Measurements from ENCODE around the gene AK9.
"Not testable (repeated sequence)": the region's sequence is repeated elsewhere in the genome, so short reads cannot be mapped to it uniquely, and the experiment has no call there.

Gene AK9

GRCh38 chr6:109690737-109691621, at the start of gene AK9, which contains the start of gene FIG4:
Gene AK9 (minus strand): TSS chr6:109691202. CDS start chr6:109675745, 15,457 bp downstream.
Gene FIG4 (plus strand): TSS chr6:109691296. CDS start chr6:109691436, 140 bp downstream.
- peak; percentile 84 for DNase-seq (ENCODE audit: low read depth)

DNA sequence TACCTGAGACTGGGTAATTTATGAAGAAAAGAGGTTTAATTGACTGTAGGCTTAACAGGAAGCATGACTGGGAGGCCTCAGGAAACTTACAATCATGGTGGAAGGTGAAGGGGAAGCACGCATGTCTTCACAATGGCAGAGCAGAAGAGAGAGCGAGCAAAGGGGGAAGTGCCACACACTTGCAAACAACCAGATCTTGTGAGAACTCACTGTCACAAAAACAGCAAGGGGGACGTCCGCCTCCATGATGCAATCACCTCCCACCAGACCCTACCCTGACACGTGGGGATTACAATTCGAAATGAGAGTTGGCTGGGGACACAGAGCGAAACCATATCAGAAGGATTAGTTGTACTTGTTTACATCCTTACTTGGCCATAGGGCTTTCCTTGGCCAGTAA, 49.8 kb upstream of the AK9 start:
- no peak for DNase-seq (ENCODE audit: low read depth)

DNA sequence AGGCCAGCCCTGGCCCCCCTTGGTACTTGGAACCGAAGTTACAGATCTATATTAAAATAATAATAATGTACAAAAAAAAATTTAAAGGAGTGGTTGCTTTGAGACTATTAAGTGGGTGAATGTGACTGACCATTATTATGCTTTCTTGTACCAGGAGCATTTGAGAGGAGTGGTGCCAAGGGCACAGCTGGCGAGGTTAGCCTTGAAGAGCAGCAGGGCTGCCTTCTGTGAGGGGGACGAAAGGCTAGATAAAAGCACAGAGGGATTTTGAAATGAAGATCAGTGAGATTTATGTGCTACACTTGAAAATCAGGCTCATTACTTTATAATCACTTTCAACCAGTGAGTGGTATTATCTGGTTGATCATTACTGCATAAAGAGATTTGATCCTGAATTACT, 48.7 kb upstream of the AK9 start:
- no peak for DNase-seq (ENCODE audit: low read depth)

DNA sequence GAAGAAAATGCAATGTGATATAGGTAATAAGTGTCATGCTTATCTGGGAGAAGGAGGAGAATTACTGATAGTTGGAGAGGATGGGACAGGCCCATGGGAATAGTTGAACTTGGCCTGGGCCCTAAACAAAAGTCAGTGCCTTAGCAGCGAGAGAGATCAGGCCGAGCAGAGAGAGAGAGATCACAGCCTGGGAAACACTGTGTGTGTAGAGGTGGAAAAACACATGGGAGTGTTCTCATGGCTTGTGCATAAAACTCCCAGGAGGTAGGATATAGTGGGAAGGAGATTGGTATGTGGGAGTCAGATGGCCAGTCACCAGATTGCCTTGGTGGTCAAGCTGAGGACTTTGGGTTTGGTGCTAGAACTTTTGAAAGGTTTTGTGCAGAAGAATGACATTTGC, 47.7 kb upstream of the AK9 start:
- no peak for DNase-seq (ENCODE audit: low read depth)

DNA sequence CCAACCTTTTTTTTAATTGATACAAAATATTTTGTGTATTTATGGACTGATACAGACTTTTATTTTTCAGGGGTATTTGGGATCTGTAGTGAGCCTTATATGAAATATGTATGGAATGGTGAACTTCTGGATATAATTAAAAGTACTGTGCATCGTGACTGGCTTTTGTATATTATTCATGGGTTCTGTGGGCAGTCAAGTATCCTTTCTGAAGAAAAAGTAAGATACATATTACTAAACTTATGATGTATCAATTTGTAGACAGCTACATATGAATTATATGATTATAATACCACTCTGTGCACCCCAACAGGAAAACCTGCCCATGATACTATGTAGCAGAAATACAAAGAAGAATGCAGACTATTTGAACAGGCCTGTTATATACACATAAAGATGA, 47.3 kb upstream of the AK9 start:
- DNase-seq (ENCODE audit: low read depth): no peak

GRCh38 chr6:109736273-109737025, 45.4 kb upstream of the AK9 start:
- no peak for DNase-seq (ENCODE audit: low read depth)

- DNase-seq (ENCODE audit: low read depth): not testable (repeated sequence)
These were observed 34.2 kb upstream of the AK9 start for GRCh38 chr6:109725250-109725649.

DNA sequence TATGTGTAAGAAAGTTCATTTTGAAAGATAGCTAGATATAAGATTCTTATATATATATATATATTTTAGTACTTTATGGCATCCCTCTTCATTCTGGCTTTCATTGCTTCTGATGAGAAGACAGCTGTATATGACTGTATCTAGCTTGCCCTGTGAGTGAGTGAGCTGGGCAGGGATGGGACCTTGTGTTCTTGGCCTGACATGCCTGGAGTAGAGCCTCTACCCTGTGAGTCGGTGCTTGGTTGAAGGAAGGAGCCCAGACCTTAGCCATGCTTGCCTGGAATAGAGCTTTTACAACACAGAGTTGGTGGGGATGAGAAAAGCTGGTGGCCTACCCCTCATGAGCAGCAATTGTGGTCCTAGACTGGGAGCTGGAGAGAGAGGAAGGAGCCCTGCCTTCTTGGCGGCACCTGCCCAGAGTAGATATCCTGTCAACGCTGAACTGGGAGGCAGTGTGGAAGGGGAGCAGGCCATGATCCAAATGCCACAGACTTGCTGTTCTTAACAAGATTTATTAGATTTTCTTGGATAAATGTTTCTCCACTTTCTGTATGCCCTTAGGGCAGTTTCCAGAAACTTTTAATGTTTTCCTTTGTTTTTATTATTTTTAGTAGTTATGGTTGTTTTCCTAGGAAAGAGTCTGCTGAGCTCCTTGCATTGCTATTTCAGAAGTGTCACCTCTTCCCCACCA, 31.7 kb upstream of the AK9 start:
- no peak for DNase-seq (ENCODE audit: low read depth)

DNA sequence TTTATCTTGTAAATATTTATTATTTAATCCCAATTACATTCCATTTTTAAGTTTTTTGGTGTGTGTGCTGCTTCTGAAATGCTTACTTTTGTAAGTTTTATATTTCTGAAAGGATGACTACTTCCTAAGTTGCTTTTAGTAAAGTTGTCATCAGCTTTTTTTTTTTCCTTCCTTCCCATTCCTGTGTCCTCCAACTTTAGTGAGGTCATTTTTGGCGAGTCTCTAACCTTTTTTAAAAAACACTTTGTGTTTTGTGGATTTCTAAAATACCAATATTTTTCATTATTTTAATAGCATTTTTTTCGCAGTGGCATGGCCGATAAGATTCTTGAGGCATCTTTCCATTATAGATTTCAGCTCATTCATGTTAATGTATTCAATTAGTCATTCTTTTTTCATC, 31.0 kb upstream of the AK9 start:
- no peak for DNase-seq (ENCODE audit: low read depth)

DNA sequence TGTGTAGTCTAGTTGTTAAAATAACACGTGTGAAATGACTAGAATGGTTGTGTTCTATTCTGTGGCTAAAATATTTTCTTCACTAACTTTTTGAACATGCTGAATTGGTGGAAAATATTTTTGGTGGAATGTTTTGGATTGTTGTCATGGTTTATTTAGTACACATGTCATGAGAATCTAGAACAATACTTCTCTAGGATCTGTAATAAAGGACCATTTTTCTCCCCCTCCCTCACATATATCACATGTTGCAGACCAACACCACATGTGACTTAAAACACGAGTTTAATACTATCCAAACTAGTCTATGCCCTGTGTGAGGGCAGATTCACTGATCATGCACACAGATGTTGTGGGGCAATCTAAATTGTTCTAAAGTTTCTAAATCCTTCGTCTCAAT, 29.3 kb upstream of the AK9 start:
- DNase-seq (ENCODE audit: low read depth): no peak

GRCh38 chr6:109718991-109719390, 28.0 kb upstream of the AK9 start:
- no peak for DNase-seq (ENCODE audit: low read depth)

DNA sequence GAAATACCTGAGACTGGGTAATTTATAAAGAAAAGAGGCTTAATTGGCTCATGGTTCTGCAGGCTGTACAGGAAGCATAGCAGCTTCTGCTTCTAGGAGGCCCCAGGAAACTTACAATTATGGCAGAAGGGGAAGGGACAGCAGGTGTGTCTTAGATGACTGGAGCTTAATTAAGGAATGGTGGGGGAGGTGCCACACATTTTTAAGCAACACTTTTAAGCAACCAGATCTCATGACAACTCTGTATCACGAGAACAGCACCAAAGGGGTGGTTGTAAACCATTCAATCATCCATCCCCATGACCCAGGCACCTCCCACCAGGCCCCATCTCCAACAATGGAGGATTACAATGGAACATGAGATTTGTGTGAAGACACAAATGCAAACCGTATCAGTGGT, 27.0 kb upstream of the AK9 start:
- no peak for DNase-seq (ENCODE audit: low read depth)

DNA sequence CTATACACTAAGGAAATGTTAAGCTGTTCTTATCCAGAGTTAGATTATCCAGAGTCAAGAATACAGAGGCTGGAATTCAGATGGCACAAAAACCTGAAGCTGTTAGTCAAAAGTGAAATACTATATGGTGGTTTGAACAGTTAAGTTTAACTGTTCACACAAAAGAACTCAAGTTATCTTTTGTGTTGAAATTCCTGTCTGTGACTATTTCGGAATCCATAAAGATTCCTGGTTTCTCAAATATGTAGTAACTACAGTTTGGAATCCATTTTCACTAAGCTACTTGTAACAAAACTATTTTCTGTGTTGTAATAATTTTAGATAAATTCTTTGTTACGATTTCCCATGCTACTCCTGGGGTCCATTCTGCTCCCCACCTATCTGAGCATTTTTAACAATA, 24.6 kb upstream of the AK9 start:
- no peak for DNase-seq (ENCODE audit: low read depth)

- DNase-seq (ENCODE audit: low read depth): no peak
These were observed 23.6 kb upstream of the AK9 start for GRCh38 chr6:109714611-109715010.

- no peak for DNase-seq (ENCODE audit: low read depth)
These were observed 23.2 kb upstream of the AK9 start for GRCh38 chr6:109714166-109714565.

GRCh38 chr6:109713097-109713496, 22.1 kb upstream of the AK9 start:
- DNase-seq (ENCODE audit: low read depth): peak; percentile 3

DNA sequence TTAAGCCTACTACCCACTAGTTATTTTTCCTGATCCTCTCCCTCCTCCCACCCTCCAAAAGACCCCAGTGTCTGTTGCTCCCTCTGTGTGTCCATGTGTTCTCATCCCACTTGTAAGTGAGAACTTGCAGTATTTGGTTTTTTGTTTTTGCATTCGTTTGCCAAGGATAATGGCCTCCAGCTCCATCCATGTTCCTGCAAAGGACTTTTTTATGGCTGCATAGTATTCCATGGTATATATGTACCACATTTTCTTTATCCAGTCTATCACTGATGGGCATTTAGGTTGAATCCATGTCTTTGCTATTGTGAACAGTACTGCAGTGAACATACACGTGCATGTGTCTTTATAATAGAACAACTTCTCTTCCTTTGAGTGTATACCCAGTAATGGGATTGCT, 17.1 kb upstream of the AK9 start:
- DNase-seq (ENCODE audit: low read depth): not testable (repeated sequence)

DNA sequence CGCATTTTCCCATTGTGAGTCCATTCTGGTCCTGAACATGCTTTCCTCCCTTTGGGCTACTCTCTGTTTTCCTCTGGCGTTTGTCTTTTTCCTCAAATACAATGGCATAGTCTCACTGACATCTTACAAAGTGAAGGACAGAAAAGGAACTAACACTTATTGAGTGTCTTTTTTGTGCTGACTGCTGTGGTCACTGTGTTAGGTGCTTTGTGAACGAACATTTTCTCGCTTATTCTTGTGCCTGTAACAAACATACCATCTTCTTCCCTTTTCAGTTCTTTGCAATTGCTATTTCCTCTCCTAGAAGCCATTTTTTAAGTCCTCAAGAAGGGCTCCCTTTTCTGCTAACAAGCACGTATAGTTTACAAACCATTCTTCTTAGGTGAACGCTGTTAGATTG, 15.5 kb upstream of the AK9 start:
- DNase-seq (ENCODE audit: low read depth): no peak

DNA sequence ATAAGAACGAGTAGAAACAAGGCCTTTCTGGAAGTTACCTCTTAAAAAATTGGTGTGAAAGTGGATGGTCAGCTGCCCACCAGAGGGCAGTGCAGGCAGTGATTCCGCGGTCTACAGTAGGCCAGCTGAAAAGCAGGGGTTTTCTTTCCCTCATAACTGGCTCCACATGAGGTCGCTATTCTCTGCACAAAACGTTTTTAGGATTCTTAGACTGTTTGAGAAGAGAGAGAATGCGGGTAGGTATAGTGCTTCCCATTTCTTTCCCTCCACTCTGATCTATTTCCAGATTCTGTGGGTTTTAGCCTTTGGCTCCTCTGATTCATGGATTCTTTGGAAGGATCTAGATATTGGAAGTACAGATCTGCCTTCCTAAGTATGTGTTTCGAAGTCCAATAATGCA, 14.3 kb upstream of the AK9 start:
- peak; percentile 48 for DNase-seq (ENCODE audit: low read depth)

GRCh38 chr6:109702791-109703190, 11.8 kb upstream of the AK9 start:
- no peak for DNase-seq (ENCODE audit: low read depth)

GRCh38 chr6:109701774-109702173, 10.8 kb upstream of the AK9 start:
- DNase-seq (ENCODE audit: low read depth): no peak

DNA sequence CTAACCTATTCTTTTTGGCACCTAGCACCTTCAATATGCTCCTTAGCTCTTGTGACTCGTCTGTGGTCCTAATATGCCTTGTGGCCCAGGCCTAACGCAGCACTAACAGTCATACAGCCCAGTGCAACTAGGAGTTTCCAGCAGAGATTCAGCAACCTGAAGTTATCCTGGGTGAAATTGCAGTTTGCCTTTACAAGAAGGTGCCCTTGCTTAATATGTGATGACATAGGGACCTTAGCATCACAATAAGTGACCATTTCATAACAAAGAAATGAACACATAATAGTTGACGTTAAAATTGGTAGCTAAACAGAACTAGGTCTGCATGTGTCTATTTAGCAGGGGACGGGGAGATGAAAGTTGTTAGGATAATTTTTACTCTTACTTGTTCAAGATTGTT, 10.2 kb upstream of the AK9 start:
- no peak for DNase-seq (ENCODE audit: low read depth)

- DNase-seq (ENCODE audit: low read depth): no peak
These were observed 5.4 kb upstream of the AK9 start for GRCh38 chr6:109696355-109696754.
